Activated T-cell treated with anti-CD3 and anti-CD28 coated beads for 1 hour (primary cell): ENCODE data around the gene LAIR1.
"Not testable (repeated sequence)": the region's sequence is repeated elsewhere in the genome, so short reads cannot be mapped to it uniquely, and the experiment has no call there.

ENCODE experiments used
- DNase-seq: peaks from one replicate; pipeline ENCODE4 v3.0.0-alpha.2; 2020; ENCODE audit warnings: low read depth

Gene LAIR1

DNA sequence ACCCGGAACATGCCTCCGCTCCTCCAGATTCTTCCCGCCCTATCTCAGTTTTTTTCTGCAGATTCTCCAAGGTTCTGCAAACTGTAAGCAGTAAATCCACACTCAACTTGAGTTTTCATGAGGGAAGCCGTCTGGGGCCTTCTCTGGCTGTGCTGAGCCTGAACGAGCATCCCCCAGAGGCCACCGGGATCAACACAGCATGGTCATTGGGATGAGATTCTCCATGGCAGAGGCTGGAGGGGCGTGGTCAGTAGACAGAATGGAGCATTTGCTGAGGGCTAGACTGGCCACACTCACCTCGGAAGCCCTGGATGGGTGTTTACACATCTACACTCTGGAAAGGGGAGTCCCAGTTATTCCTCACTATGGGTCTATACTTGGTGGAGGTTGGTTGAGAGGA, 23.4 kb downstream of the LAIR1 start:
- no peak for DNase-seq

GRCh38 chr19:54339646-54340358, 24.9 kb downstream of the LAIR1 start:
- no peak for DNase-seq

DNA sequence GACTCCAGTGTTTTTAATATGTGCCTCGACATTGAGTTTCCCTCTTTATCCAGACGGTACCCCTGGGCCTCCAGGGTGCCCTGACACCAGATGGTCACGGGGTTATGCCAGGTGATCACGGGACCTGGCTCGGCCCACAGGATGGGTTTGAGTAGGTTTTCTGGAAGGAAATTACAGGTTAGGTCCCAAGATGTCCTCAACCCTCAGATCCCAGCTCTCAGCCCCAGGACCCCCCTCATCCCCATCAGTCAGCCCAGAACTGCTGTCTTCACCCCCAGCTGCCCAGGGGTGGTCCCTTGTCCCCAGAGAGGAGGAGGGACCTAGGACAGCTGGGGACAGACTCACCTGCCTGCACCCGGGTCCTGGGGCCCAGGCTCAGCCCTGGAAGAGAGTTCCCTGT, 26.2 kb downstream of the LAIR1 start:
- DNase-seq, result no peak

GRCh38 chr19:54337858-54338230, 26.9 kb downstream of the LAIR1 start:
- DNase-seq, result no peak

DNA sequence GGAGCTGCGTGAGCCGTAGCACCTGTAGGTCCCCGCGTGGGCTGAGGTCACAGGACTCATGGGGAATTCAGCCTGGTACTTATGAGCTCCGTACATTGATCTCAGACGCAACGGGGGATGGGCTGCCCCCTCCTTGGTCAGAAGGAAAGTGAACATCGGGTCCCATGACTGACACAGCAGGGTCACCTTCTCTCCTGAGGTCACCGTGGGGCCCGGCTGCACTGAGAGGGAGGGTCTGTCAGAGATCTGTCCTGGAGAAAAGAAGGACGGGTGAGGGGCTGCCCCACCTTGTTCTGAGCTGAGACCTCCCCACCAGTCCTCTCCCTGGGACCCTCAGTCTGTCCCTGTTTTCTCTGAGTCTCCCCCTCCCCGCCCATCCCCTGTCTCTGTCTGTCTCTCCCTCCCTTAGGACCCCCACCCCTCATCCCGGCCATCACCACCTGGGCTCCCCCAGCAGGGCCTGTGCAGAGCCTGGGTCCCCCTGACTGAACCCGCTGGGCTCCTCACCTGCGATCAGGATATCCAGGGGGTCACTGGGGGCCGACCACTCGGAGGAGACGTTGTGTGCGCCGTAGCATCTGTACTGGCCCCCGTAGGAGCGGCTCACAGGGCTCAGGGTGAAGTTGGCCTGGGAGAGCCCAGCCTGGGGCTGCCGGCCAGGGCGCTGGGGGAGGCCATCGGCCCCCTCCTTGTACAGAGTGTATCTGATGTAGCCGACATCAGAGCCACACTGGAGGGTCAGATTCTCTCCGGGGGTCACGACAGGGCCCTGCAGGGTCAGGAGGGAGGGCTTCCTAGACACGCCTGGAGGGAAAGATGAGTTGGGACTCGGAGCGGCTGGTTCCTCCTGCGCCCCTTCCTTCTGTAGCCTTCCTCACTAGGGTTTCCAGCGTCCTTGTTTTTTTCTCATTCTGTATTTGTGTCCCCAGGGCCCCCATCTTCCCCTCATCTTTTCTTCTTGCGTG, 27.6 kb downstream of the LAIR1 start:
- no peak for DNase-seq

GRCh38 chr19:54335979-54336892, 28.5 kb downstream of the LAIR1 start:
- DNase-seq, result no peak

- no peak for DNase-seq
Observed at GRCh38 chr19:54335164-54335563, 29.6 kb downstream of the LAIR1 start.

DNA sequence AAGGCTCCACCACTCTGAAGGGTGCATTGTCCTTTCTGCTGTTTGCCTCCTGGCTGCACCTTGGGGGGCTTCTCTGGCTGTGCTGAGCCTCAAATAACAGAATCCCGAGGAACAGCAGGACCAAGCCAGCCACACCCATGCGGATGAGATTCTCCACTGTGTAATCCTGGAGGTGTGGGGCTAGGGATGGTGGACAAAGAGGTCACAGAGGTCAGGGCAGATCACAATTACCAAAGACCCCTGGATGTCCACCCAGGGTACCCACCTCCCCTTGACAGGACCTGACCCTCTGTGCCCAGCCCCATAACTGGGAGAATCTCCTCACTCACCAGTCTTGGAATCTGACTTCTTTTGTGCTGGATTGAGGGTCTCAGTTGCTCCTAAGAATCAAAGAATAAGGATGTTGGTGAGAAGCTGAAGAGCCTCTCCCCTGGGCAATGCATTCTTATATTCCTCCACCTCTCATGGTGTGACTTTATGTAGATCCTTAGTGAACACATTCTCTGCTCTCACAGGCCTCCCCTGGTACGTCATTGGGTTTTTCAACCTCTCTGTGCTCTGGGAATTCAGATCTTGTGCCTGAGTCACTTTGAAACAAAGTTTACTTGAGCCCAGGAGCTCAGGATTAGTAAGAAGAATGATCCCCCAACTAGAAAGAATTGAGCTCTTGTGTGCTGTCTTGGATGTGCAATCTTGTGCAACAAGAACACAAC, 31.0 kb downstream of the LAIR1 start:
- no peak for DNase-seq

DNA sequence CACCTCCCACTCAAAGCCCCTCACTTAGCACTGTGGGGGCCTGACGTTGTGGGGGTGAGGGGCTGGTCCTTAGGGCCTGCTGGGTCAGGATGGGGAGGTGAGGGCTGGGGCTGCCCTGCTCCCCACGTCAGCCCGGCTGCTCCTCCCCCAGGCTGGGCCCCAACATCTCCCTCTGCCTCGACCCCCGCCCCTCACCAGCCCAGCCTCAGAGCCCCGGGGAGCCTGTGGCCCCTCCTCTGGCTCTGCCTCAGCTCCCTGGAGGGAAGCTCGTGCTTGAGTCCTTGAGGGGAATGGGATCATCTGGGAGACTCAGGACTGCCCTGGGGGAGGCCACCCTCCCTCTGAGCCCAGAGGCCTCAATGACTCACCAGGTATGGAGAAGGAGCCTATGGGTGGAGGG, 32.6 kb downstream of the LAIR1 start:
- DNase-seq, result no peak

DNA sequence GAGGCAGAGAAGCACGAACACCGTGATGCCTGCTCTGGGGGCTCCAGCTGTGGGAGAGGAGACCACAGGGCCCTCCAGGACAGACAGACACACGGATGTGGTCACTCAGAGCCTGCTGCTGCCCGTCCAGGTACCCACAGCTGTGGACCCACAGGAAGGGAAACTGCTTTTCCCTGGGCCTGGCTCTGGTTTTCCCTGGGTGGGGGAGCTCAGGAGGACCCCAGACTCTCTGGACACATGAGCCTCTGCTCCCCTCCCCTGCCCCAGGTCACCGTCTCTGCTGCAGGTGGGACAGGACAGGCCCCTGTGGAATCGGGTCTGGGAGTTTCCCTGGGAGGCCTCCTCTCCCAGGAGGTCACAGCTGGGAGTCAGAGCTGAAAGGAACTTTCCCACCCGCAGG, 33.1 kb downstream of the LAIR1 start:
- no peak for DNase-seq

DNA sequence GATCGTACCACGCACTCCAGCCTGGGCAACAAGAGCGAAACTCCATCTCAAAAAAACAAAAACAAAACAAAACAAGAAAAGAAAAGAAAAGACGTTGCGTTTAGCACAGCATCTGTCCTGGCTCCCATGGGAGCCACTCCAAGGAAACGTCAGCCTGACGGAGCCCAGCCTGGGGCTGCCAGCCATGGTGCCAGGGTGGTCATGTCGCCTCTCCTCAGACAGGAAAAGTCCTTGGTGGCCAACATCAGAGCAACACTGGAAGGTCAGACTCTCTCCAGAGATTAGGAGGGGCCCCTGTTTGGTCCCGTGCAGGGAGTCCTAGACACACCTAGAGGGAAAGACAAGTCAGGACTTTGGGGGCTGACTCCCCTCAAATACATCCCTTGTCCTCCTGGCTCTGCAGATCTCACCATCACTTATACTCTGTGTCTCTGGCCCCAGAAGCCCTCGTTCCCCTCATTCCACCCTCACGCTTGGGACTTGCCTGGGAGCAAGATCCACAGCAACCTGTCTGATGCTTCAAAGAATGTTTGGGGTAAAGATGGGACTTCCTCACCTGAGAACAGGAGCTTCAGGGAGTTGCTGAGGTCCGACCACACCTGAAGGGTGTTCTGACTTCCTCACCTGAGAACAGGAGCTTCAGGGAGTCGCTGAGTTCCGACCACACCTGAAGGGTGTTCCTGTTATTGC, 35.1 kb downstream of the LAIR1 start:
- DNase-seq, result no peak

- DNase-seq, result not testable (repeated sequence)
Observed at GRCh38 chr19:54328781-54329180, 36.0 kb downstream of the LAIR1 start.

- no peak for DNase-seq
Observed at GRCh38 chr19:54325631-54326030, 39.1 kb downstream of the LAIR1 start.

DNA sequence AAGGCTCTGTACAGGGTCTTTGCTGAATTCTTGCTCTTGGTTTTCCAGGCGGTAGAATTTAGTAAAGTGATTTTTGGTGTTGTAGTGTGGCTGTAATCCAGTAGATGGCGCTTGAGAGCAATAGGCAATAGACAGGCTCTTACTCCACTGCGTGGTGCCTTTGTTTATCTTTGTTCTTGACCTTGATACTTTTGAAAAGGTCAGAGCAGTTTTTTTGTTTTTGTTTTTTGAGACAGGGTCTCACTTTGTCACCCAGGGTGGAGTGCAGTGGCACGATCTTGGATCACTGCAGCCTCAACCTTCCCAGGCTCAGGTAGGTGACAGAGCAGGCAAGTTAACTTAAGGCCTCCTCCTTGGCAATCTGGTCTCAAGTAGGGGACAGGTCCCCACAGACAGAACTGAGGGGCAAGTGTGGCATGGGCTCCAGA, 39.5 kb downstream of the LAIR1 start:
- peak; percentile 27 for DNase-seq

DNA sequence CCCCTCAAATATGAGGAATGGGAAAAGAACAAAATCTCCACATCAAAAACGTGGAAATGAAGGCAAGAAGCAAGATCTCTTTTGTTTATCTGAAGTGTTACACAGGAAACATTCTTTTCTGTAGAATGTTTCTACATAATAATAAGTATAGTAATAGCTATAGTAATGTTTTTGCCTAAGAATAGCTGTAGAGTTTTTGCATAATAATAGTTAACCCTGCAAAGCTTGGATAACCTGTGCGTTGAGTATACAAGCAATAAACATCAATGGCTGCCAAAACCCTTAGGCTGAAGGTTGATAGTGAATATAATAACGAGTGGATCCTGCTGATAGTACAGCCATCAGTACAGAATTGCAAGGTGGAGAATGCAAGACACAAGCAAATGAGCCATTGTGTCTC, 40.7 kb downstream of the LAIR1 start:
- no peak for DNase-seq

- DNase-seq, result not testable (repeated sequence)
Observed at GRCh38 chr19:54322934-54323333, 41.8 kb downstream of the LAIR1 start.

GRCh38 chr19:54322295-54322694, 42.4 kb downstream of the LAIR1 start:
- not testable (repeated sequence) for DNase-seq

- no peak for DNase-seq
Observed at GRCh38 chr19:54319892-54320670, 44.6 kb downstream of the LAIR1 start.

DNA sequence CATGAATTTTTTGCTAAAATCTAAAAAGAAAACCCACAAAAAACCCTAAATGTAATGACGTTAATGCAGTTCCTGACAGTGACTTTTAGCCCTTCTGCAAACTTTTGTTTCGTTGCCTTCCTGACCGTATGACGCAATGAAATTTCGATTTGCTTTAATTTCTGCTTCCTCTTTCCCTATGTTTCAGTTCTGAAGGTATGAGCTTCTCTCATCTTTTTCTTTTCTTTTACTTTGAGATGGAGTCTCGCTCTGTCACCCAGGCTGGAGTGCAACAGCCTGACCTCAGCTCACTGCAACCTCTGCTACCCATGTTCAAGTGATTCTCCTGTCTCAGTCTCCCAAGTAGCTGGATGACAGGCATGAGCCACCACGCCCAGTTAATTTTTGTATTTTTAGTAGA, 45.7 kb downstream of the LAIR1 start:
- DNase-seq, result no peak

- no peak for DNase-seq
Observed at GRCh38 chr19:54317965-54318240, 46.8 kb downstream of the LAIR1 start.
